HEK293 (cell line): ENCODE results near the gene ITGA3.

Experiments
- CTCF ChIA-PET: fragments of 350-600 bp; formaldehyde crosslinking; extraction: SDS; loops from one replicate; lab custom pipeline; 2021; ENCODE audit warnings: antibody characterized with exemption; lab: Yijun Ruan, JAX
- POLR2A ChIA-PET: fragments of 300-600 bp; formaldehyde crosslinking; extraction: SDS; loops from one replicate; lab custom pipeline; 2020; ENCODE audit warnings: antibody characterized with exemption, inconsistent platforms; lab: Yijun Ruan, JAX
- H3K27ac ChIP-seq: fragments of 200-500 bp; sonication (Bioruptor generic); 2 replicates; pipeline ENCODE4 v1.5.1; 2014; ENCODE audit warnings: low read depth, low read length, control low read depth, inconsistent platforms; ENCODE audit errors: extremely low read depth
- H3K36me3 ChIP-seq, 2 experiments: fragments of 200-500 bp in 1 of 2; sonication (Bioruptor generic) in 1 of 2; 1 replicate in 1 of 2; 2 replicates in 1 of 2; pipeline ENCODE4 v1.5.1; 2014 to 2017; ENCODE audit warnings: inconsistent platforms in 2 of 2, low read length in 2 of 2; ENCODE audit not compliant: control insufficient read depth in 2 of 2, insufficient read depth in 1 of 2
- H3K4me1 ChIP-seq: fragments of 200-500 bp; sonication (Bioruptor generic); 2 replicates; pipeline ENCODE4 v1.5.1; 2014; ENCODE audit warnings: mild to moderate bottlenecking, low read length, inconsistent platforms; ENCODE audit not compliant: control insufficient read depth, insufficient read depth
- H3K4me3 ChIP-seq: 2 replicates; pipeline ENCODE4 v1.5.1; 2011; ENCODE audit warnings: low read depth, mild to moderate bottlenecking, control low read depth, low read length, moderate library complexity
- H3K9me3 ChIP-seq: fragments of 200-500 bp; sonication (Bioruptor generic); 2 replicates; pipeline ENCODE4 v1.5.1; 2014; ENCODE audit warnings: low read depth, low read length, inconsistent platforms; ENCODE audit not compliant: control insufficient read depth, insufficient read depth
- BCL11A ChIP-seq: fragments of 450-650 bp; formaldehyde crosslinking; IDR thresholded peaks from 2 replicates; pipeline ENCODE4 v1.5.1; 2016; ENCODE audit warnings: low read depth, missing biosample characterization, missing genetic modification characterization
- BCL11B ChIP-seq: fragments of 450-650 bp; formaldehyde crosslinking; IDR thresholded peaks from 2 replicates; pipeline ENCODE4 v1.5.1; 2016; ENCODE audit warnings: low read depth, missing biosample characterization, missing genetic modification characterization
- BCL6B ChIP-seq: fragments of 450-650 bp; formaldehyde crosslinking; IDR thresholded peaks from 2 replicates; pipeline ENCODE4 v1.5.1; 2017; ENCODE audit warnings: missing biosample characterization, missing genetic modification characterization
- FEZF1 ChIP-seq: fragments of 450-650 bp; formaldehyde crosslinking; IDR thresholded peaks from 2 replicates; pipeline ENCODE4 v1.5.1; 2016; ENCODE audit warnings: missing biosample characterization, missing genetic modification characterization
- GLIS2 ChIP-seq: fragments of 450-650 bp; formaldehyde crosslinking; IDR thresholded peaks from 2 replicates; pipeline ENCODE4 v1.5.1; 2016; ENCODE audit warnings: missing biosample characterization, missing genetic modification characterization
- HIC1 ChIP-seq: fragments of 450-650 bp; formaldehyde crosslinking; IDR thresholded peaks from 2 replicates; pipeline ENCODE4 v1.5.1; 2016; ENCODE audit warnings: missing biosample characterization, missing genetic modification characterization
- KLF1 ChIP-seq: fragments of 450-650 bp; formaldehyde crosslinking; IDR thresholded peaks from 2 replicates; pipeline ENCODE4 v1.5.1; 2016; ENCODE audit warnings: missing biosample characterization, missing genetic modification characterization
- SP3 ChIP-seq: fragments of 450-650 bp; formaldehyde crosslinking; IDR thresholded peaks from 2 replicates; pipeline ENCODE4 v1.5.1; 2016; ENCODE audit warnings: missing biosample characterization, missing genetic modification characterization
- TRIM28 ChIP-seq: IDR thresholded peaks from 2 replicates; pipeline ENCODE4 v1.6.1; 2011; ENCODE audit warnings: low read length, control low read depth, borderline replicate concordance
- ZBTB17 ChIP-seq: fragments of 450-650 bp; formaldehyde crosslinking; IDR thresholded peaks from 2 replicates; pipeline ENCODE4 v1.5.1; 2016; ENCODE audit warnings: missing biosample characterization, missing genetic modification characterization
- ZEB2 ChIP-seq: fragments of 450-650 bp; formaldehyde crosslinking; IDR thresholded peaks from 2 replicates; pipeline ENCODE4 v1.5.1; 2016; ENCODE audit warnings: missing biosample characterization, missing genetic modification characterization
- ZFHX2 ChIP-seq: fragments of 450-650 bp; formaldehyde crosslinking; conservative IDR thresholded peaks from 2 replicates; pipeline ENCODE4 v1.5.1; 2016; ENCODE audit warnings: missing biosample characterization, missing genetic modification characterization
- ZFP3 ChIP-seq: fragments of 450-650 bp; formaldehyde crosslinking; IDR thresholded peaks from 2 replicates; pipeline ENCODE4 v1.5.1; 2016; ENCODE audit warnings: low read depth, missing biosample characterization, missing genetic modification characterization
- ZIC2 ChIP-seq: fragments of 450-650 bp; formaldehyde crosslinking; IDR thresholded peaks from 2 replicates; pipeline ENCODE4 v1.5.1; 2016; ENCODE audit warnings: missing biosample characterization, missing genetic modification characterization
- ZNF112 ChIP-seq: fragments of 450-650 bp; formaldehyde crosslinking; IDR thresholded peaks from 2 replicates; pipeline ENCODE4 v1.5.0; 2017; ENCODE audit warnings: missing biosample characterization, missing genetic modification characterization
- ZNF2 ChIP-seq: fragments of 450-650 bp; formaldehyde crosslinking; IDR thresholded peaks from 2 replicates; pipeline ENCODE4 v1.5.1; 2016; ENCODE audit warnings: missing biosample characterization, missing genetic modification characterization
- ZNF24 ChIP-seq: fragments of 450-650 bp; formaldehyde crosslinking; IDR thresholded peaks from 2 replicates; pipeline ENCODE4 v1.5.1; 2016; ENCODE audit warnings: missing biosample characterization, missing genetic modification characterization
- ZNF266 ChIP-seq: fragments of 450-650 bp; formaldehyde crosslinking; IDR thresholded peaks from 2 replicates; pipeline ENCODE4 v1.5.1; 2016; ENCODE audit warnings: missing biosample characterization, missing genetic modification characterization, low read depth
- ZNF341 ChIP-seq: fragments of 450-650 bp; formaldehyde crosslinking; IDR thresholded peaks from 2 replicates; pipeline ENCODE4; 2016; ENCODE audit warnings: low read depth, missing biosample characterization, missing genetic modification characterization
- ZNF394 ChIP-seq: fragments of 450-650 bp; formaldehyde crosslinking; IDR thresholded peaks from 2 replicates; pipeline ENCODE4 v1.5.1; 2016; ENCODE audit warnings: missing biosample characterization, missing genetic modification characterization, mild to moderate bottlenecking, moderate library complexity, borderline replicate concordance
- ZNF423 ChIP-seq: fragments of 450-650 bp; formaldehyde crosslinking; IDR thresholded peaks from 2 replicates; pipeline ENCODE4 v1.5.1; 2016; ENCODE audit warnings: missing biosample characterization, missing genetic modification characterization
- ZNF473 ChIP-seq: fragments of 450-650 bp; formaldehyde crosslinking; IDR thresholded peaks from 2 replicates; pipeline ENCODE4 v1.5.1; 2017; ENCODE audit warnings: missing biosample characterization, missing genetic modification characterization
- ZNF707 ChIP-seq: fragments of 450-650 bp; formaldehyde crosslinking; IDR thresholded peaks from 2 replicates; pipeline ENCODE4 v1.5.1; 2016; ENCODE audit warnings: missing biosample characterization, missing genetic modification characterization
- ZNF747 ChIP-seq: fragments of 450-650 bp; formaldehyde crosslinking; IDR thresholded peaks from 2 replicates; pipeline ENCODE4 v1.5.1; 2016; ENCODE audit warnings: missing biosample characterization, missing genetic modification characterization
- ZNF785 ChIP-seq: fragments of 450-650 bp; formaldehyde crosslinking; IDR thresholded peaks from 2 replicates; pipeline ENCODE4 v1.5.1; 2016; ENCODE audit warnings: missing biosample characterization, missing genetic modification characterization
- ZNF843 ChIP-seq: fragments of 450-650 bp; formaldehyde crosslinking; IDR thresholded peaks from 2 replicates; pipeline ENCODE4 v1.5.1; 2016; ENCODE audit warnings: missing biosample characterization, missing genetic modification characterization
- ZXDB ChIP-seq: fragments of 450-650 bp; formaldehyde crosslinking; IDR thresholded peaks from 2 replicates; pipeline ENCODE4 v1.5.1; 2016; ENCODE audit warnings: missing biosample characterization, missing genetic modification characterization
- TF ChIP-seq, protein P1 (sequence below): fragments of 450-650 bp; formaldehyde crosslinking; IDR thresholded peaks from 2 replicates; pipeline ENCODE4 v1.5.1; 2016; ENCODE audit warnings: missing biosample characterization, missing genetic modification characterization, low read depth

The ITGA3 gene

DNA sequence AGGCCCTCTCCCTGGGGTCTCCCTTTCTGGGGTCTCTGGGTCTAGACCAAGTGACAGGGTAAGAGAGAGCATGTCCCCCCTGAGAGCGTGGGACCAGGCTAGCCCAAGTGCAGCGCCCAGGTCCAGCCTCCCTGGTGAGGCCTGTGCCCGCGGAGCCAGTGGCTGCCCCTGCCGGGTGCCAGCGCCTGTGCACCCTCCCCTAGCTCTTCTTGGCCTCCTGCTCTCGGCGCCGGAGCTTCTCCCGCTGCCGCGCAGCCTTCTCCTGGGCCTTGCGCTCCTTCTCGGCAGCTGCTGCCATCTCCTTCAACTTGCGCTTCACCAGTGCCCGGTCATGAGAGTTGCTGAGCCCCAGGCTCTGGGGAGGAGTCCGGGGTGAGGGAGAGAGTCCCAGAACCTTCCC, 56.8 kb downstream of the ITGA3 start:
- peaks cover 0 to 37% of the 10 kb centered on the region in 2 experiments; a peak in 1 of 3 replicates for H3K36me3 ChIP-seq
- H3K4me1 ChIP-seq: no peaks in the 10 kb centered on the region
- POLR2A ChIA-PET: interaction anchor here (1.2 to 1.9 kb wide), 5 partner anchors 10 to 87 kb away, joined by 3 to 6 read pairs (median 4); partner anchors contain the start of gene PDK2
- no peak overlapping the region for H3K4me3 ChIP-seq
- no peaks in the 10 kb centered on the region for H3K9me3 ChIP-seq
- TF ChIP-seq ZBTB17 (tag by site-specific recombination) (no peak), ZNF843 (tag by site-specific recombination) (no peak), ZNF747 (tag by site-specific recombination) (no peak), ZEB2 (tag by site-specific recombination) (no peak), ZFP3 (no peak), KLF1 (tag by site-specific recombination) (no peak), ZFHX2 (no peak), HIC1 (tag by site-specific recombination) (no peak), ZNF473 (no peak), ZNF707 (no peak)
- TF ChIP-seq, protein P1, sequence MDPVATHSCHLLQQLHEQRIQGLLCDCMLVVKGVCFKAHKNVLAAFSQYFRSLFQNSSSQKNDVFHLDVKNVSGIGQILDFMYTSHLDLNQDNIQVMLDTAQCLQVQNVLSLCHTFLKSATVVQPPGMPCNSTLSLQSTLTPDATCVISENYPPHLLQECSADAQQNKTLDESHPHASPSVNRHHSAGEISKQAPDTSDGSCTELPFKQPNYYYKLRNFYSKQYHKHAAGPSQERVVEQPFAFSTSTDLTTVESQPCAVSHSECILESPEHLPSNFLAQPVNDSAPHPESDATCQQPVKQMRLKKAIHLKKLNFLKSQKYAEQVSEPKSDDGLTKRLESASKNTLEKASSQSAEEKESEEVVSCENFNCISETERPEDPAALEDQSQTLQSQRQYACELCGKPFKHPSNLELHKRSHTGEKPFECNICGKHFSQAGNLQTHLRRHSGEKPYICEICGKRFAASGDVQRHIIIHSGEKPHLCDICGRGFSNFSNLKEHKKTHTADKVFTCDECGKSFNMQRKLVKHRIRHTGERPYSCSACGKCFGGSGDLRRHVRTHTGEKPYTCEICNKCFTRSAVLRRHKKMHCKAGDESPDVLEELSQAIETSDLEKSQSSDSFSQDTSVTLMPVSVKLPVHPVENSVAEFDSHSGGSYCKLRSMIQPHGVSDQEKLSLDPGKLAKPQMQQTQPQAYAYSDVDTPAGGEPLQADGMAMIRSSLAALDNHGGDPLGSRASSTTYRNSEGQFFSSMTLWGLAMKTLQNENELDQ: no peak
- no peak overlapping the region for H3K27ac ChIP-seq
- CTCF ChIA-PET: interaction anchor here (0.6 to 5.2 kb wide), 9 partner anchors 11 to 159 kb away, joined by 3 to 51 read pairs (median 6); partner anchors contain the start of gene PDK2

GRCh38 chr17:50113624-50114320, 57.9 kb downstream of the ITGA3 start:
- H3K27ac ChIP-seq: no peak overlapping the region
- no peak overlapping the region for H3K4me3 ChIP-seq
- H3K36me3 ChIP-seq: peaks cover 0 to 26% of the 10 kb centered on the region in 2 experiments; a peak in 1 of 3 replicates
- H3K4me1 ChIP-seq: no peaks in the 10 kb centered on the region; the same call in 1 of the 2 replicates
- ChIA-PET CTCF (interaction anchor here (0.5 to 5.2 kb wide), 23 partner anchors 10 to 542 kb away, joined by 3 to 51 read pairs (median 7); partner anchors contain the start of genes PDK2 and TMEM92), POLR2A (interaction anchor here (0.8 to 1.5 kb wide), 4 partner anchors 10 to 29 kb away, joined by 3 to 9 read pairs (median 6); no protein-coding TSS in a partner anchor)
- H3K9me3 ChIP-seq: no peaks in the 10 kb centered on the region
- TF ChIP-seq ZIC2 (tag by site-specific recombination) (peak; percentile 63), TRIM28 (no peak), ZNF785 (tag by site-specific recombination) (no peak), ZNF394 (tag by site-specific recombination) (no peak), ZNF423 (tag by site-specific recombination) (no peak), BCL11B (tag by site-specific recombination) (peak; percentile 99), ZEB2 (tag by site-specific recombination) (no peak), GLIS2 (no peak), ZNF2 (tag by site-specific recombination) (no peak), ZNF266 (no peak), BCL11A (tag by site-specific recombination) (peak; percentile 95), ZNF24 (tag by site-specific recombination) (no peak), ZXDB (no peak), BCL6B (tag by site-specific recombination) (no peak), SP3 (no peak), FEZF1 (tag by site-specific recombination) (no peak), ZNF341 (tag by site-specific recombination) (no peak), ZNF112 (tag by site-specific recombination) (no peak)
- TF ChIP-seq, protein P1: no peak
